SW 1271 (cell line): ENCODE measurements around the gene DNAH6.
"Not testable (repeated sequence)": the region's sequence is repeated elsewhere in the genome, so short reads cannot be mapped to it uniquely, and the experiment has no call there.

Experiments
- DNase-seq, 2 experiments: peaks; one replicate each; lab custom pipeline; 2025; lab: John Stamatoyannopoulos, UW

Gene DNAH6, protein sequence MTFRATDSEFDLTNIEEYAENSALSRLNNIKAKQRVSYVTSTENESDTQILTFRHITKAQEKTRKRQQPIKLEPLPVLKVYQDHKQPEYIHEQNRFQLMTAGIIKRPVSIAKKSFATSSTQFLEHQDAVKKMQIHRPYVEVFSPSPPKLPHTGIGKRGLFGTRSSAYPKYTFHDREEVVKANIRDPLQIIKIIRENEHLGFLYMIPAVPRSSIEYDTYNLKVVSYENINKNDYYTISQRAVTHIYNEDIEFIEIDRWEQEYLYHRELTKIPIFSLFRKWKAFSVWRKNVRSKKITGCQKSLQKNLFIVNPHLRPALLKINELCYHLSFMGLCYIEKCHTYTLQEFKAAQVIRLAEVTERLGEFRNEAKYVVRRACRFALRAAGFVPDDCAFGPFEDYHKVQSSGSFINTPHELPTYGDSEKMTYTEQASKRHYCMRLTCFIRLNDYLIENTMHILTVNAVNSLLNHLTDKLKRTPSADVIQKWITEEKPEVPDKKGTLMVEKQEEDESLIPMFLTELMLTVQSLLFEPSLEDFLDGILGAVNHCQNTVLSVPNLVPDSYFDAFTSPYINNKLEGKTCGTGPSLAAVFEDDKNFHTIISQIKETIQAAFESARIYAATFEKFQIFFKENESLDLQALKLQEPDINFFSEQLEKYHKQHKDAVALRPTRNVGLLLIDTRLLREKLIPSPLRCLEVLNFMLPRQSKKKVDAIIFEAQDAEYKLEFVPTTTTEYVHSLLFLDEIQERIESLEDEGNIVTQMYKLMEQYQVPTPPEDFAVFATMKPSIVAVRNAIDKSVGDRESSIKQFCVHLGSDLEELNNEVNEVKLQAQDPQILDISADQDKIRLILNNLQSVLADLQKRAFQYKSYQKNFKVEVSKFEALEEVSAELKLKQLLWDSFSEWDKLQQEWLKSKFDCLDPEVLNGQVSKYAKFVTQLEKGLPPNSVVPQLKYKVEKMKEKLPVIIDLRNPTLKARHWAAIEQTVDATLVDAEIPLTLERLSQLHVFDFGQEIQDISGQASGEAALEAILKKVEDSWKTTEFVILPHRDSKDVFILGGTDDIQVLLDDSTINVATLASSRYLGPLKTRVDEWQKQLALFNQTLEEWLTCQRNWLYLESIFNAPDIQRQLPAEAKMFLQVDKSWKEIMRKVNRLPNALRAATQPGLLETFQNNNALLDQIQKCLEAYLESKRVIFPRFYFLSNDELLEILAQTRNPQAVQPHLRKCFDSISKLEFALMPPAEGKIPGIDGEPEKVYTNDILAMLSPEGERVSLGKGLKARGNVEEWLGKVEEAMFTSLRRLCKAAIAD (N-terminal part only)

DNA sequence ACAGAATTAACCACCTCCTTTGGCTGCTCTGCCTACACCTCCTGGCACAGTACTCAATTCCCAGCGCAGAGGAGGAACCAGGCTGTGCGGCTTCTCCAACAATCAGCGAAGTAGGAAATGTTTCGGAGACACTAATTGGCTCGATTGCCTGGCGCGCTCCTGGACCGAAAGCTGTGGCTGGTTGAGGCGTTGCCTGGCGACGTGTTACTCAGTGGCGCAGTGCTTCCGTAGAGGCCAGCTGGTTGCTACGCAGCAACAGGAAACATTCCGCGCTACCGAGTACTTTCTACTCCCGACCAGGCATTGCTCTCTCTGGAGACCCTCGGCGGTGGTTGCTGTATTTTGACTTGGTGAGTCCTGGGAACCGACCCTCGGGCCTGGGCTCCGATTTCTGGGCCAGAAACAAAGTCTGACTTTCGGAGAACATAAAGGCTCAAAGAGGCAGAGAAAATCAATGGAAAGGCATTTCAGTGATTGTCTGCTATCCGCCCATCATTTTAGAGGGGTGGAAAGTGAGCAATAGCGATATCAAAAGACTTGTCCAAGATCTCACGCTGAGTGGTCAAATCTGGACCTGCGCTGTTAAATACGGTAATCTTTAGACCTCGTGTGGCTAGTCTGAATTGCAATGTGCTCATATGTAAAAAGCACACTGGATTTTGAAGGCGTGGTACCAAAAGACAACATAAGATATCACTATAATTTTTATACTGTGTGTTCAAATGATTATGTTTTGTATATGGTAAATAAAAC is at the start of gene DNAH6:
Gene DNAH6, plus strand, starts transcription at position 265 of the 753 bp plus-strand sequence. CDS start 1,329 bp downstream, outside the sequence.
- DNase-seq, result no peak

GRCh38 chr2:84467389-84467788 is 48.9 kb upstream of the DNAH6 start:
- no peak for DNase-seq

DNA sequence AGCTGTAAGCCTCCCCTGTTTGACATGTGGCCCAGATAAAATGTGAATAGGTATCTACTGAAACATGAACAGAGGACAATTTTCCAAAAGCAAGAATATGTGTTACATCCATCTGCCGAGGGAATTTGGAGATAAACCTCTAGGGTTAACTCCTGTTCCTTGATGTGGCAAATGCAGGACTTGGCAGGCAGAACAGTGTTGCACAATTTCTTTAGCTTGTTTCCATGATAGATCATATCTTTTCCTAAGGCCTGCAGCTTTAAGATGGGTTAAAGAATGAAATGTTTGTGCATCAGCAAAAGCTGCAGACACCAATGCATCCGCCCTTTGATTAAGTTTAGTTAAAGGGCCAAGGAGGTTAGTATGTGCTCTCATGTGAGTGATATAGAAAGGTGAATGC is 43.9 kb upstream of the DNAH6 start:
- not testable (repeated sequence) for DNase-seq

DNA sequence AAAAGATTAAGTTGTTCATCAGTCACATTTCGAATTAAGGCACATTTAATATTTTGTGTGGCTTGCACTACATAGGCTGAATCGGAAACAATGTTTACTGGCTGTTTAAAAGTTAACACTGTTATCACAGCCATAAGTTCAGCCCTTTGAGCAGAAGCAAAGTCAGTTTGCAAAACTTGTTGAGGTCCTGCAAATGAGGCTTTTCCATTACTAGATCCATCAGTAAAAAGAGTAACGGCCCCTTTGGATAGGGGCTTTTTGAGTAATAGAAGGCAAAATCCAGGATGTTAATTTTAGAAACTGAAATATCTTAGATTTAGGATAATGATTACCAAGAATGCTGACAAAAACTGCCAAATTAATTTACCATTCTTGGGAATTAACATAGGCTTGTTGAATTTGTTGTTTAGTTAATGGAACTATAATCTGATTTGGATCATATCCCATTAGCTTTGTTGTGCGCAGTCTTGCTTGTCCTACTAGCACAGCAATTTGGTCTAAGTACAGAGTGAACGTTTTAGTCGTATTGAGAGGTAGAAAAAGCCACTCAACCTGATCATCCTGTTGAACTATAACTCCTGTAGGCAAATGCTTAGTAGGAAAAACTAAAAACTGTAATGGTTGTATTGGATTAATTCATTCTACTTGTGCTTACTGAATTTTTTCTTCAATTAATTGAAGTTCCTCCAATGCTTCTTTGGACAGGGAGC is 43.3 kb upstream of the DNAH6 start:
- no peak for DNase-seq

DNA sequence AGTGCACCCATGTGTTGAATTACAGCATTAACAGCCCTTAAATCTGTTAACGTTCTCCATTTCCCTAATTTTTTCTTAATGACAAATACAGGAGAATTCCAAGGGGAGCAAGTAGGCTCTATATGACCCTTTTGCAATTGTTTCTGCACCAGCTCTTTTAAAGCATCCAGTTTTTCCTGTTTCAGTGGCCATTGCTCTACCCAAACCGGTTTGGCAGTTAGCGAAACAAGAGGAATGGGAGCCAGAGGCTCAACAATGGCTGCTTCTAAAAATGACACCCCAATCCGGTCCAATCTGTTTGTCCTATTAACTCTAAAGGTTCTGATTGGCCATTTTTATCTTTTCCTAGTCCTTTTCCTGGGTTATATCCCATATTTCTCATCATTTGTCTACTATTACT is 42.1 kb upstream of the DNAH6 start:
- DNase-seq, result no peak

DNA sequence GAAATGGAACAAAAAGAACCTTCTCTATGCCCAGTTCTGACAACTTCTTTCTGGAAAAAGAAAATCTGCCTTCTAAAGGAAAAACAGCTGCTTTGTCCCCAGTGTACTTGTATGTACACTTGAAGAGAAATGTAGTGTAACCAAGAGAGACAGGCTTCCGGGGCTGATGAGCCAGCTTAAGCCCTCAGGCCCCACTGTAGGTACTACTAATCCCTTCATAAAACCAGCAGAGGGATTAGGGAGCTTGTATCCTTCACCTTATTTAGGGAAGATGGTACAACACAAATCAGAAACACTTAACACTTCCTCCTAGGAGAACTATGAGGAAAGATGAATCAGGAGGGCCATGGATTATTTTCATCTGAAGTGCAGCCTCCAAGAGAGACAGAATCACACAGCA is 38.4 kb upstream of the DNAH6 start:
- DNase-seq, result no peak

DNA sequence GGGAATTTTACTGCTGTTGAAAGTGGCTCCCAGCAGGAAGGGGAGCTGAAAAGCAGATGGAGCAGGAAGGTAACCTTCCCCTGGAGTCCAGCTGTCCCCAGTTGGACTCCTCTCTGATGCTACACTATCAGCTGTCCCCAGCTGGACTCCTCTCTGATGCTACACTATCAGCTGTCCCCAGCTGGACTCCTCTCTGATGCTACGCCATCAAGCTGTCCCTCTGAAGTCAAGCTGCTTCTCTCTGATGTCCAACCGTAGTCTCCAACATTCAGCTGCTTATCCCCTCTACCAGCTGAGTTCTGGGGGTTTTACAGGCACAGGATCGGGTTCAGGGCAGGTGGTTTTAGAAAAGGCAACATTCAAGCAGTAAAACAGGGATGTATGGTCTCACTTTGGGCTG is 37.4 kb upstream of the DNAH6 start:
- no peak for DNase-seq

DNA sequence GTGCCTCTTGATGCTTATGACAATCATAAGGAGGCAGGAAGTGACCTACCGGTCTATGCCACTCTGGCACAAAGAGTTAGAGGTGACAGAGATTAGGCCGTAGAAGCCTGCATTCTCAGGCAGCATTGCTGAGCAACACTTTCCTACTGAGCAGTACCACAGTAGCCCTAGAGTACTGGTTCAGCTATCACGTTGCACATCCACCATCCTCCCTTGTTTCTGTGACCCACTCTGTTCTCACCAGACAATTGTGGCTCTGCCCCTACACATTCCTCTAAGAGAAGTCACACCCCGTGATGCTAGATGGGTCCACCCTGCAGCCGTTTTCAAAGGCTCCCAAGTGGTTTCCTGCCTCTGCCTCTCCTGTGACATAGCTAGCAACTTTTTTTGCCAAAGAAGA is 34.6 kb upstream of the DNAH6 start:
- DNase-seq, result no peak

- no peak for DNase-seq
Observed at GRCh38 chr2:84482603-84483002, 33.7 kb upstream of the DNAH6 start.

DNA sequence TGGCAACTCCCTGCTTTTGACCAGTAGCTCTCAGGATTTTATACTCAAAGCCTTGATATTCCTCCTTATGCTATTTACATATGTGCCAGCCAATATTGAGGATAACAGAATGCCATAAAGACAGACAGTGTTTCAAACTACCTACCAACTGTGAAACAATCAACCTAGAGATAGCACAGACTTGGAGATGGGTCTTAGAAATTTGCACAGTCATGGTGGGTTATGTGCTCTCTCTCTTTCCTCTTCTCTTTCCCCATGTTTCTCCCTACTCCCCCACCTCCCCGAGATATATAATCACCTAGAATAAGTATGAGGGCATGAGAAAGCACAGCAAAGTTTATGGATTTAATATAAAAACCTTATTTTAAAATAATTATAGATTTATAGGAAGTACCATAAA is 33.0 kb upstream of the DNAH6 start:
- DNase-seq, result no peak

DNA sequence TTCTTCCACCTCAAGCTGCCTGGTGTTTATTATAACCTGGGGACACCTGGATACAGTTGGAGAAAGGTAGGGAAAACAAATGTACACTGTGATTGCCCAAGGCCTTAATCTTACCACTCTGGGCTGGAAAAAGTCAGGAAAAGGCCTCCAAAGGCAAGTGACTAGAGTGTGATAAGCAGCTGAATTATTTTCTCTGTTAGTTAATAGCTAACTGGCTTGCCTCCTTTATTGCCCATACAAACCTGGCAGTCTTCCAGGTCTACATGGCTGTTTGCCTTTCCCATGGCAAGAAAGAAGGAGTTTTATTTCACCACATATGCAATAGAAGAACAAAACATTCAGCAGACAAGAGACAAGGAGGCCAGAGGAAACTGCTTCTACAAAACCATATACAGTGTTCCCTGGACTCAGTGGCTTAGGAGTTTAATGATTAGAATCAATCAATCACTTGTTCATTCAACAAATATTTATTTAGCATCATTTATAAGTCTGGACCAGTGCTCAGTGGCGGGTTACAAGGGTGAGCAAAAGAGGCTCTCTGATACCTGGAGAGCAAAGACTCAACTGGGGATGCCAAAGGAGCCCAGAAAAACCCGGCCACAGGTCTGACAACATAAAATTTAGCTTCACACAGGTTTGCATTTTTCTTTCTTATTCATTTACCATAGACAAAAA is 29.7 kb upstream of the DNAH6 start:
- no peak for DNase-seq

DNA sequence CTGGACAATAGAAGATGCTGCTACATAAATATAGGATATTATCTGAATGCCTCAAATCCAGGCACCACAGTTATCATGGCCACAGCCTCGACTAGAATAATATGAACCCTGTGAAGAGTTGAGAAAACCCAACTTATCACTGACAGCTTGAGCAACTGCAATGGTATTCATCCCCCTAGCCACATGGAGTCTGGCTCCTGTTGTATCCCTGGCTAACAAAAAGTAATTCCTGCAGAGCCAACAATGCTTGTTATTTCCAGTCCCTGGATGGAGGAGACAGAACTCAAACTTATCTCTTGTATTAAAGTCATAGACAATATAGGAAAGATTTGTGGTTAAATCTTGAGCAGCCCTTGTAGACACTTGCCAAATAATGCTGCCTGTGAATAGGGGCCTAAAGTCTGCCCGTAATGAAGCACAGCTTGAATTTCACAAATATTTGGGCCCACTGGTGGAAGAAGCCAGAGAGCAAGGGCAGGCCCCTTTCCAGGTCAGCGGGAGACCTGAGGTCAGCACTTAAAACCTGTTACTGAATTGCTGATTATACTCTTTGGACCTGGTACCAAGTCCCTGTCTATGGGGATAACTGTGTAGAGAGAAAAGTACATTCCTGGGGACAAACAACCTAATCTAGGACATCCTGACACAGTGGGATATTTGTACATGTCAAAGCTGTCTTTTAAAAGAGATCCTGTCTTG is 28.9 kb upstream of the DNAH6 start:
- no peak for DNase-seq

DNA sequence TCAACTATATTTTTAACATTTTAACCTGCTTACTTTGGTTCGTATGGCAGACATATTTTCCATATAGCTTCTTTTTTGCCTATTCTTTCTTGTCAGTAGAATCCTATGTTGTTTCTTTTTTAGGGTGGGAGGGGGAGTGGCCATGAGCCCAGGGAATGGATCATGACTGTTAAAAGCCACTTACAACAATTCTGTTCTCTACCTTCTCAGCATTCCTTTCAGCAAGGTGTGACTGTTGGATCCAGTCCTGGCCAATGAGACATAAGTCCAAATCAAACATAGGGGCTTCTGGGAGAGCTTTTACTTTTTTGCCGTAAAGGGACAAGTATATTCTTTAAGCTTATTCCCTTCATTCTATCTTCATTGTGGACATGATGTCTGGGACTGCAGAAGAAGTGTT is 25.0 kb upstream of the DNAH6 start:
- no peak for DNase-seq

DNA sequence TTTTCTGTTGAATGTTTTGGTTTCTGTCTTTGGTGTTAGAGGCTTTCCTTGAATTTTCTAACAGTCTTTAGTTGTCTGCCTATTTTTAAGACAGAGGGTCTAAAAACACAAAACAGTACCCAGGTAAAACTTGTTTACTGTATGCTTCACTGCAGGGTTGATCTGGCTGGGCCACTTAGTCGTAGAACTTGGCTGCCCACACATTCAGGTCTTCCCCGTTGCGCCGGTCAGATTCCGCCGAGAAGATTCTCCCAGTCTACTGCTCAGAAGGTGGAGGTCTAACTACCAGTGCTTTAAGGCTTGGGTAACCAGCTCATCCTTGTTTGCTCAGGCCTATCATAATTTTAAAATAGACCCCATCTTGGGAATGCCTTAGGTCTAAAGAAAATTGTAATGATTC is 24.6 kb upstream of the DNAH6 start:
- DNase-seq, result no peak

DNA sequence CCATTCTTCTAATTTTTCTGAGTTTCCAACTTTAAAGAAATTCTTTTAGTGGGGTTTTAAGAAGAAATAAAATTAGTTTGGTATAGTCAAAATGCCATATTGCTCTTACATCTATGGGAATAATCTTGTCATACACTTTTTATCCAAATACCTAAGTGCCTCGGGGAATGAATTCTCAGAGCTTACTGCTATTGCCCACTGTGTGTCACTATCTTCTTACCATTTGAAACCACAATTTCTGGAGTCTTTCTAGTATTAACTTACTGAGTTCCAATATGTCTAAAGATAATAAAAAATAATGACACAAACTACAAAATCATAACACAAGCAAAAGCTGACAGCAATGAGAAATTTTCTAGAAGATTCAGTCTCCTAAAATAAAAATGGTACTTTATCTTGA is 23.7 kb upstream of the DNAH6 start:
- DNase-seq, result peak in 1 of 2 experiments; percentile 3

DNA sequence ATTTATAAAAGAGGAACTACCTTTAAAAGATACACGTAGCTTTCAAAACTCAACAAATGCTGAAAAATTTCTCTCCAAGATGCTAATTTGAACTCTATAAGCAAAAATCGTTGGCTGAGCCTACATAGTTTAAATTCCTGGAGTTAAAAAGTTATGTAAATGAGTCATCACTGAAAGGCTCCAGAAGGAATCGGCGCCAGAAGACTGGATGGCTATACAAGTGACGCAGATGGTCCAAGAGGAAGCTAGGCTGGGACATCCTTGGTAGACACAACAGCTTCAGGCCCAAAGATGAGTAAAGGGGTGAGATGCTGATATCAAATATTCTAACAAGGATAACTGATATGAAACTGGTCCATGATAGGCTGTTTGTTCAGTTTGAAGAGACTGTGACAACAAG is 22.8 kb upstream of the DNAH6 start:
- DNase-seq, result peak in 1 of 2 experiments; percentile 34

- no peak for DNase-seq
Observed at GRCh38 chr2:84494070-84494469, 22.2 kb upstream of the DNAH6 start.

- peak; percentile 17 to 65 for DNase-seq
Observed at GRCh38 chr2:84495539-84496146, 20.7 kb upstream of the DNAH6 start.

DNA sequence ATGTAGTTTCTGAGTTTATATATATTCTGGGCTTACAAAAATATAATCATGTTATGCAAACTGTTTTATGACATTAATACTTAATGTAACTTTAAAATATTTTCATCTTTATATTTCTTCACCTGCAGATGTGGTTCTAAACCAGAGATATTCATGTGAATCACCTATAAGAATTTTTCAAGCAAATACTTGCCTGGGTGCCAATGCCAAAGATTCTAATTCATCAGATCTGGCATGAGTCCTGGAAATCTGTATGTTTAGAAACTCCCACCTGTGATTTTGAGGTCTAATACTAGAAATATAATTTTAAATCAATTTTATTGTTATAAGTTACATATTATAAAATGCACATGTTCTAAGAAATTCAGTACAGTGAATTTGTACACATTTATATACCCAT is 19.9 kb upstream of the DNAH6 start:
- no peak for DNase-seq
